ENCODE data around the gene MYLK.

MYLK gene

GRCh38 chr3:123658118-123658851, 225.8 kb downstream of the MYLK start:
- peak; percentile 36 for DNase-seq (ENCODE audit: low read depth, low spot score)
- ChIA-PET CTCF (interaction anchor here (1.2 to 25.0 kb wide), 3 partner anchors 11 to 68 kb away, joined by 5 to 512 read pairs (median 172); no protein-coding TSS in a partner anchor), POLR2A (no interaction called here)
- TF ChIP-seq, protein P1, sequence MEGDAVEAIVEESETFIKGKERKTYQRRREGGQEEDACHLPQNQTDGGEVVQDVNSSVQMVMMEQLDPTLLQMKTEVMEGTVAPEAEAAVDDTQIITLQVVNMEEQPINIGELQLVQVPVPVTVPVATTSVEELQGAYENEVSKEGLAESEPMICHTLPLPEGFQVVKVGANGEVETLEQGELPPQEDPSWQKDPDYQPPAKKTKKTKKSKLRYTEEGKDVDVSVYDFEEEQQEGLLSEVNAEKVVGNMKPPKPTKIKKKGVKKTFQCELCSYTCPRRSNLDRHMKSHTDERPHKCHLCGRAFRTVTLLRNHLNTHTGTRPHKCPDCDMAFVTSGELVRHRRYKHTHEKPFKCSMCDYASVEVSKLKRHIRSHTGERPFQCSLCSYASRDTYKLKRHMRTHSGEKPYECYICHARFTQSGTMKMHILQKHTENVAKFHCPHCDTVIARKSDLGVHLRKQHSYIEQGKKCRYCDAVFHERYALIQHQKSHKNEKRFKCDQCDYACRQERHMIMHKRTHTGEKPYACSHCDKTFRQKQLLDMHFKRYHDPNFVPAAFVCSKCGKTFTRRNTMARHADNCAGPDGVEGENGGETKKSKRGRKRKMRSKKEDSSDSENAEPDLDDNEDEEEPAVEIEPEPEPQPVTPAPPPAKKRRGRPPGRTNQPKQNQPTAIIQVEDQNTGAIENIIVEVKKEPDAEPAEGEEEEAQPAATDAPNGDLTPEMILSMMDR (IDR thresholded peaks at IDR 0.05; ENCODE audit: insufficient read depth, low read length, missing control alignments) = no peak
- no peak overlapping the region for H3K4me3 ChIP-seq (ENCODE audit: low read depth, low read length)

- POLR2A ChIA-PET = no interaction called here
- CTCF ChIA-PET = interaction anchor here (1.2 to 25.0 kb wide), 3 partner anchors 10 to 69 kb away, joined by 5 to 512 read pairs (median 172); no protein-coding TSS in a partner anchor
These were observed 226.6 kb downstream of the MYLK start for GRCh38 chr3:123657568-123657967.

DNA sequence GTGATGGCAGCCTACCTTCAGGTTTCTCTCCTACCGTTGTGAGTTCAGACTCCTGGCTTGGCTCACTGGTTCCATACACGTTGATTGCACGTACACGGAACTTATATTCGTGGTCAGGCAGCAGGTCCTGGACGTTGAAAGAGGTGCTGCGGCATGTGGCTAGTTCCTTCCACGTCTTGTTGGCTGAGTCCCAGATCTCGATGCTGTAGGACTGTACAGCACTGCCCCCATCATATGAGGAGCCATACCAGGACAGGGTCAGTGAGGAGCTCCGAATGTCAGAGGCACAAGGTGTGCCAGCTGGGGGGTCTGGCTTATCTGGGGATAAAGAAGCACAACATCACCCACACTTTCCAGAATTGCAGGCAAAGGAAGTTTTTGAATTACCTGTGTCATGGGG, 227.0 kb downstream of the MYLK start:
- H3K4me3 ChIP-seq (ENCODE audit: low read depth, low read length) = no peak overlapping the region
- DNase-seq (ENCODE audit: low read depth, low spot score) = no peak
- ChIA-PET POLR2A (no interaction called here), CTCF (interaction anchor here (1.2 to 25.0 kb wide), 5 partner anchors 9 to 69 kb away, joined by 5 to 512 read pairs (median 201); no protein-coding TSS in a partner anchor)
- TF ChIP-seq, protein P1 (IDR thresholded peaks at IDR 0.05; ENCODE audit: insufficient read depth, low read length, missing control alignments) = no peak

More at GRCh38 chr3:123657568-123657967, 226.6 kb downstream of the MYLK start:
- H3K4me3 ChIP-seq (ENCODE audit: low read depth, low read length) = no peak overlapping the region
- DNase-seq (ENCODE audit: low read depth, low spot score) = no peak
- TF ChIP-seq, protein P1 (IDR thresholded peaks at IDR 0.05; ENCODE audit: insufficient read depth, low read length, missing control alignments) = no peak

GRCh38 chr3:123656691-123657090, 227.4 kb downstream of the MYLK start:
- no peak overlapping the region for H3K4me3 ChIP-seq (ENCODE audit: low read depth, low read length)
- ChIA-PET POLR2A (no interaction called here), CTCF (interaction anchor here (1.0 to 25.0 kb wide), 7 partner anchors 15 to 75 kb away, joined by 3 to 512 read pairs (median 81); no protein-coding TSS in a partner anchor)
- DNase-seq (ENCODE audit: low read depth, low spot score) = no peak
- TF ChIP-seq, protein P1 (IDR thresholded peaks at IDR 0.05; ENCODE audit: insufficient read depth, low read length, missing control alignments) = no peak

GRCh38 chr3:123656274-123656673, 227.9 kb downstream of the MYLK start:
- no peak overlapping the region for H3K4me3 ChIP-seq (ENCODE audit: low read depth, low read length)
- TF ChIP-seq, protein P1 (IDR thresholded peaks at IDR 0.05; ENCODE audit: insufficient read depth, low read length, missing control alignments) = no peak
- DNase-seq (ENCODE audit: low read depth, low spot score) = no peak
- CTCF ChIA-PET = interaction anchor here (1.0 to 25.0 kb wide), 7 partner anchors 15 to 75 kb away, joined by 3 to 512 read pairs (median 81); no protein-coding TSS in a partner anchor
- POLR2A ChIA-PET = no interaction called here

GRCh38 chr3:123655400-123655799, 228.7 kb downstream of the MYLK start:
- TF ChIP-seq, protein P1 (IDR thresholded peaks at IDR 0.05; ENCODE audit: insufficient read depth, low read length, missing control alignments) = no peak
- no peak for DNase-seq (ENCODE audit: low read depth, low spot score)
- CTCF ChIA-PET = interaction anchor here (0.9 to 25.0 kb wide), 7 partner anchors 14 to 71 kb away, joined by 3 to 512 read pairs (median 81); no protein-coding TSS in a partner anchor
- POLR2A ChIA-PET = no interaction called here
- no peak overlapping the region for H3K4me3 ChIP-seq (ENCODE audit: low read depth, low read length)

All from AG04449 (cell line).